ENCODE results near the gene AP4E1.
"Not testable (repeated sequence)": the region's sequence is repeated elsewhere in the genome, so short reads cannot be mapped to it uniquely, and the experiment has no call there.

AP4E1 gene

GRCh38 chr15:50889589-50889988 is 18.9 kb upstream of the AP4E1 start:
- no peak for DNase-seq (ENCODE audit: low spot score)

GRCh38 chr15:50890751-50891150 is 17.7 kb upstream of the AP4E1 start:
- DNase-seq (ENCODE audit: low spot score), result no peak

GRCh38 chr15:50891159-50891558 is 17.3 kb upstream of the AP4E1 start:
- DNase-seq (ENCODE audit: low spot score), result no peak

- no peak for DNase-seq (ENCODE audit: low spot score)
Observed at GRCh38 chr15:50893976-50894375, 14.5 kb upstream of the AP4E1 start.

DNA sequence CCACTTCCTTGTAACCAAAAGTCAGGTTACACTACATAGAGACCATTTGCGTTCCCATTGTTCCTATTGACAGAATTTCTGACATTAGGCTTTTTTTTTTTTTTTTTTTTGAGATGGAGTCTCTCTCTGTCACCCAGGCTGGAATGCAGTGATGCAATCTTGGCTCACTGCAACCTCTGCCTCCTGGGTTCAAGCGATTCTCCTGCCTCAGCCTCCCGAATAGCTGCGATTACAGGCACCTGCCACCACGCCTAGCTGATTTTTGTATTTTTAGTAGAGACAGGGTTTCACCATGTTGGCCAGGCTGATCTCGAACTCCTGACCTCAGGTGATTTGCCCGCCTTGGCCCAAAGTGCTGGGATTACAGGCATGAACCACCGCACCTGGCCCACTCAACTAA is 7.1 kb upstream of the AP4E1 start:
- DNase-seq (ENCODE audit: low spot score), result not testable (repeated sequence)

GRCh38 chr15:50904211-50904610 is 4.3 kb upstream of the AP4E1 start:
- no peak for DNase-seq (ENCODE audit: low spot score)

DNA sequence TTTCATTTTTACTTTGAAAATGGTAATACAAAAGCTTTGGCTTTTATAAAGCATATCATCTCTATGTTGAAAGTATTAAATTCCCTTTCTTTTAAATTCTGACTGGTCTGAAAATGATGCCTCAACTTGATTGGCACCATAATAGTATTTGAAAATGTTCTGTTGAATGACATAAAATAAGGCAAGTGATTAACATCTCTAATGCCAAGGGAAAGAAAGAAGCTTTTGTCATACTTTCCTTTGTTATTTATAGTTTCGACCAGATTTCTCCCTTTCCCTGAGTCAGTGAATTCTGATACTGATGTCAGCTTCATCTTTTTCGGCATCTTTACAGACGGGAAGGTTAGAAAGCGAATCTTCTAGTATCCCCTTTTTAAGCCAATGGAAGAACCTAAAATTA is 3.4 kb upstream of the AP4E1 start:
- DNase-seq (ENCODE audit: low spot score), result no peak

- peak; percentile 85 for DNase-seq (ENCODE audit: low spot score)
Observed at GRCh38 chr15:50906954-50907600, 1.4 kb upstream of the AP4E1 start.

DNA sequence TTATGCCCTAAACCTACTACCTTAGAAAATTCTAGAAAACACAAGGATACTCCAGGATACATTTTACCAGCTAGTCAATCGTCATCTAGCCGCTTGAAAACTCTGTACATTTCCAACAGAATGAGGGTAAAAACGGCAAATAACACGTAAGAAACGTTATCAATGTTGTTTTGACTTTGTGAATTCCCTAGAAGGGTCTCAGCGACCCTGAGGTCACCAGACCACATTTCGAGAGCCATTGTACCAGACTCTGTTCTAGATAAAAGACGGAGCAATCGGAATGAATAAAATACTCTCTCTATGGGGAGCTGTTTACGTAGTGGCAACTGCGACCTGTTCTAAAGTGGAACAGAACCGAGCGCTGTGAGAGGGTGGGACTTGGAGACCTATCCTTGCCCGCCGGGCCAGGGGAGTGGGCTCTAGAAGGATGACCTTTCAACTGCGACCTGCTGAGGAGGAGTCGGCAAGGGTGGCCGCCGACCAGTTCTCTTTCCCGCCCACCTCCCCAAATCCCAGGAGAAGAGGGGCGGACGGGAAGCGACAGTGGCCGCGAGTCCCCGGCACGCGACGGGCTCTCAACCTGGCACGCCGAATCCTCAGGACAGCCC is 778 bp upstream of the AP4E1 start:
- DNase-seq (ENCODE audit: low spot score), result peak; percentile 40

DNA sequence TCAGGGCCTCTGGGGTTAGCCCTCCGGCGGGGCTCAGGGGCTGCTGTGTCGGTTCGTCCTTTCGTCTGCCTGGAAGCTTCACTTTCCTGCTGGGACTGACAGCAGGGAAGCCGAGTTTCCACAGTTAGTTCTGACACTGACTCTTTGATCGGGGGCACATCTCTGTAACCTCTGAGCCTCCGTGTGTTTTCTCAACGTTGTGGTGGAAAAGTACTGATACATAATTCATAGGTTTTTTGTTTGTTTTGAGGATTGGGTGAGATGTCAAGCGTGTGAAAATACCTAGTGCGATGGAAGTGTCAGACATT is 481 bp downstream of the AP4E1 start:
- no peak for DNase-seq (ENCODE audit: low spot score)

DNA sequence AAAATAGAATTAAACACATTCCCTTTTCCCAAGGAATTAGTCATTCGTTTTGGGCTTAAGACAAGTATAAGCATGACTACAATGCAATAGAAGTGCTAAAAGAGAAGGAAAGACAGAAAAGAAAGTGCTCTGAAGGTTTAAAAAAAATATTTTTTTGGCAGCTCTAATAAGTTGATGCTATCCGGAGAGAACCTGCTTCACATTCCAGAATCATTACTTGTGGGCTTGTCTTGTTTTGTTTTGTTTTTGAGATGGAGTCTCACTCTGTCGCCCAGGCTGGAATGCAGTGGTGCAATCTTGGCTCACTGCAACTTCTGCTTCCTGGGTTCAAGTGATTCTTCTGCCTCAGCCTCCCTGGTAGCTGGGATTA is 1.9 kb downstream of the AP4E1 start:
- DNase-seq (ENCODE audit: low spot score), result not testable (repeated sequence)

DNA sequence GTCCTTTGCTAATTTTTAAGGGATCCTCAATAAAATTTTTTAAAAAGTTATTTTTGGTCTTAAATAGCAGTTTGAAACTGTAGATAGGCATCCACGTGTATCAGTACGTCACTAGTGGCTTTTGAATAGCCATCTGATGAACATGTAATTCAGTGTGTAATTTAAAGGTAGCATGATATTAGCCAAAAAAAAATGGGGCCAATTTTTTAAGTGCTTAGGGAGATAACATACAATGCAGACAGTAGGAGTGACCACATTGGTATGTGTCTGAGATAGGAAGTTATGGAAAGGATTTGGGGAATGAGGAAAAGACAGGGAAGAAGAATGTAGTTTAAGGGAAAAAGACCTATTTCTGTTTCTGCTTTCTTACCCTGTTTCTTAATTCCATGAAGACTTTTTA is 2.5 kb downstream of the AP4E1 start:
- no peak for DNase-seq (ENCODE audit: low spot score)

- no peak for DNase-seq (ENCODE audit: low spot score)
Observed at GRCh38 chr15:50911621-50912020, 3.1 kb downstream of the AP4E1 start.

GRCh38 chr15:50916400-50916799 is 7.9 kb downstream of the AP4E1 start:
- no peak for DNase-seq (ENCODE audit: low spot score)

DNA sequence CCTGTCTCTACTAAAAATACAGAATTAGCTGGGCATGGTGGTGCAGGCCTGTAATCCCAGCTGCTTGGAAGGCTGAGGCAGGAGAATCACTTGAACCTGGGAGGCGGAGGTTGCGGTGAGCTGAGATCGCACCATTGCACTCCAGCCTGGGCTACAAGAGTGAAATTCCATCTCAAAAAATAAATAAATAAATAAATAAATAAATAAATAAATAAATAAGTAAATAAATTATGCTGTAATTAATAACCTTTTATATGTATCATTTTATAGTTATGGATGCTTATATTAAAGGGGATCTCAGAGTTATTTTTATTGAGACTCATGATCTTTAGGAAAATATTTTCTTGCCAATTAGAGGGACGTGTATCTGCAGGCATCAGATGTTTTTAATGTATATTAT is 10.9 kb downstream of the AP4E1 start:
- not testable (repeated sequence) for DNase-seq (ENCODE audit: low spot score)

DNA sequence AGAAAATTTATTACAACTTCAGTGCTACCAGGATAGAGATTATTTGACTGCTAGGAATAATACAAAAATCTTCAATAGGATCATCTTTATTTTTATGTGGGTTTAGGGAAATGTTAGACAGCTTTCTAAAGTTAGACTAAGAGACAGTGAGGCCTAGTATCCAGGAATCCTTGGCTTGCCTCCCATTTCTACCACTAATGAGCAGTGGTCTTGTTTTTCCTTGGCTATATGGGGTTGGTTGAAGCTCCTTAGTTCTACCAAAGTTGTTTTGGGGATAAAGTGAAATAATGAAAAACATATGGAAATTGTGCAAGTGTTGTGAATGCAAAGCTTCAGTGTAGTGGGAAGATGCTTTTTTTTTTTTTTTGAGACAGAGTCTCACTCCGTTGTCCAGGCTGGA is 16.8 kb downstream of the AP4E1 start:
- DNase-seq (ENCODE audit: low spot score), result no peak

- DNase-seq (ENCODE audit: low spot score), result no peak
Observed at GRCh38 chr15:50929062-50929461, 20.6 kb downstream of the AP4E1 start.

GRCh38 chr15:50930792-50931191 is 22.3 kb downstream of the AP4E1 start:
- no peak for DNase-seq (ENCODE audit: low spot score)

DNA sequence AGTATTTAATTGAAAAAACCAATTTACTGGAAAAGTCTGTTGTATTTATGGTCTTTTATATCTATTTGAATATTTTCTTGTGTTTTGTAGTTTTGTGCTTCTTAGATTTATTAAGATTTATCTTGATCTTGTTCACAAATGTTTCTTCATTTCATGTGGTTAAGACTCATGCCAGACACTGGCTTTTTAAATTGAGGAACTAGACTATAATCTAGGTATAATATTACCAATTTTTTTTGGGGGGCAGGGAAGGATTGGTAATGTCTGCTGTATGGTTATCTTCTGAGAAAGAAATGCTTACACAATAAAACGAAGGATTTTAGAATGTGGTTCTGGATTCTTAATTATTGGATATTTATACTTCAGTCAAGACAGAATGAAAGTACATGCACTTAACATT is 24.9 kb downstream of the AP4E1 start:
- DNase-seq (ENCODE audit: low spot score), result no peak

DNA sequence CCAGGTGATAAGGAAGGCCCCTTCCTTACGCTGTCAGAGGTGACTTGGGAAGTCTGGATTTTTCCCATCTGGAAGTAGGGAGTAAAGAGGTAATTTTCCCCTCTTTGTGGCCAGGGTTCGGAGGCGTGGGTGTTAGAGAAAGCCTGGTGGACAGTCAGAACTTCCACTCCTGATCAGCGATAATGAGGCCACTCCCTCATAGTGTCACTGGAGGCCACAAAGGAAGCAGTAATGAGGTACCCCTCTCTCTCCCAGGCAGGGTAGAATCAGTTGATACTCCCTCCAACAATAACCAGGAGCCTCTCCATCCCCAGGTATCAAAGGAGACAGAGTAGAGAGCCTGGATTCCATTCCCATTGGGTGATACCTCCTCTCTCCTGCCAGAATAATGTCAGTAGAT is 30.0 kb downstream of the AP4E1 start:
- DNase-seq (ENCODE audit: low spot score), result no peak

GRCh38 chr15:50939911-50940310 is 31.4 kb downstream of the AP4E1 start:
- no peak for DNase-seq (ENCODE audit: low spot score)

- DNase-seq (ENCODE audit: low spot score), result no peak
Observed at GRCh38 chr15:50940506-50940905, 32.0 kb downstream of the AP4E1 start.

DNA sequence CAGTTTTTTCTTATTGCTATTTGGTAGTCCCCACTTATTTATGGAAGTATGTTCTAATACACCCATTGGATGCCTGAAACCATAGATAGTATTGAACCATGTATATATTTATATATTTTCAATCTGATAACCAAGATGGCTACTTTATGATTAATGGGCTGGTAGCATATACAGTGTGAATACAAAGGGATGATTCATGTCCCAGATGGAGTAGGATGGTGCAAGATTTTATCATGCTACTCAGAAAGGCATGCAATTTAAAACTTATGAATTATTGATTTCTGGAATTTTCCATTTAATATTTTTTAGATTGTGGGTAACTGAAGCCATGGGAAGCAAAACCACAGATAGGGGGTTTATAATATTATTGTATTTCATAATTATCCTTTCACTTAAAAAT is 35.2 kb downstream of the AP4E1 start:
- no peak for DNase-seq (ENCODE audit: low spot score)

- no peak for DNase-seq (ENCODE audit: low spot score)
Observed at GRCh38 chr15:50944672-50945071, 36.2 kb downstream of the AP4E1 start.

DNA sequence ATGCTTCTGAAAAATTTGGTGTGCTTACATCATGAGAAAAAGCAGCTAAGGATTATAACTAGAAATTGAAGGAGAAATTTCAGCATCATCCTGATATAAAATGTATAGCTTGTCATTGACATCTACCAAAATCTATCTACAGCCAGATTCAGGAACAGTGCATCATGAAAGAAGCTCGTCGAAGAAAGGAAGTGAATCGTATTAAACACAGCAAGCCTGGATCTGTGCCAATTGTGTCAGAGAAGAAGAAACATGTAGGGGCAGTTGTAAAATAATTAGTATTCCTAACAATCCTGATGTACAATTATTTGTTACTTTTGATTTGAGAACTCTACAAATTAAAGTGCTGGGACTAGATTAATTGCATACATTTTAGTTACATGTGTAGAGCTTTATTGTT is 37.2 kb downstream of the AP4E1 start:
- DNase-seq (ENCODE audit: low spot score), result no peak
